Motor neuron (in vitro differentiated cells): ENCODE results near the gene PKD2L1. TPM values are rescaled to one million over a fixed set of nuclear protein-coding genes. Genes with fewer than 3 reads are reported as not detected.

Experiments used
- ATAC-seq, 8 experiments: fragments of 200-7000 bp; cut with Tn5 transposase; replicated peaks in 6 of 8; 2 replicates each; pipeline ENCODE4 v1.8.0; 2021; ENCODE audit warnings: mild to moderate bottlenecking in 8 of 8, moderate library complexity in 8 of 8
- H3K27ac ChIP-seq, 2 donors: fragments of 250-450 bp; sonication (Bioruptor Pico); 2 replicates each; pipeline ENCODE4 v1.9.0; 2021; ENCODE audit warnings: antibody characterized with exemption in 2 of 2, mild to moderate bottlenecking in 2 of 2, moderate library complexity in 1 of 2
- H3K4me1 ChIP-seq, 2 donors: fragments of 250-450 bp; sonication (Bioruptor Pico); replicated peaks in 1 of 2; 2 replicates each; pipeline ENCODE4 v1.6.1; 2021; ENCODE audit warnings: antibody characterized with exemption in 2 of 2, mild to moderate bottlenecking in 2 of 2, moderate library complexity in 1 of 2
- H3K4me3 ChIP-seq, 5 donors: fragments of 250-450 bp; sonication (Bioruptor Pico); 2 replicates each; pipeline ENCODE4 v1.9.0; 2021; ENCODE audit warnings: antibody characterized with exemption in 5 of 5, mild to moderate bottlenecking in 5 of 5, moderate library complexity in 4 of 5
- WGBS, 10 experiments: fragments of 450-650 bp; shearing (Covaris generic); methylation state at CpG; one replicate each; pipeline ENCODE4 v1.0.0; 2022; 5-methylcytosine and 5-hydroxymethylcytosine counted together
- in situ Hi-C, 9 experiments: fragments of 400-800 bp; cut with MboI; loops; one replicate each; pipeline ENCODE4 v1.15.0; 2021; ENCODE audit warnings: low sequenced_read_pairs in 9 of 9, low pct_unique_long_range_greater_than_20kb in 2 of 9; ENCODE audit not compliant: unreplicated experiment in 9 of 9
- total RNA-seq, 8 experiments: library from RNA; unstranded; fragments of 300-600 nt; gene quantifications; 2 replicates each; pipeline versions ENCODE4 v1.2.3 to v1.2.4, GENCODE V29; 2022

PKD2L1 gene
- total RNA-seq, 8 experiments from 2014 or later, result 0.24 to 0.36 (median 0.29) TPM; not detected in 3

DNA sequence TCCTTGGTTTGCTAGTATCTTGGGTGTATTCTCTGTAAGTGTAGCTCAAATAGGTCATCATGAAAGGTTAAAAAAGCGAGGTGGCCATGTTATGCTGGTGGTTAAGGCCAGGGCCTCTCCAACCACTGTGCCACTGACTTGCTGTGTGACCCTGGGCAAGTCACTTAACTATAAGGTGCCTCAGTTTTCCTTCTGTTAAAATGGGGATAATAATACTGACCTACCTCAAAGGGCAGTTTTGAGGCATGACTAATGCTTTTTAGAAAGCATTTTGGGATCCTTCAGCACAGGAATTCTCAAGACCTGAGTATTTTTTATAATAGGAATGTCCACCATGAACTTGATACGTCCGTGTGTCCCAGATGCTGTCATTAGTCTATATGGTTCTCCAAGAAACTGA lies 34.1 kb upstream of the PKD2L1 start:
- in situ Hi-C loops, result no loop called here
- 78 to 100% (median 96%) methylated on average over 1 to 3 of the region's 3 CpGs; no CpG with 5 or more reads in 6 of the 10 experiments for WGBS, 10 experiments

DNA sequence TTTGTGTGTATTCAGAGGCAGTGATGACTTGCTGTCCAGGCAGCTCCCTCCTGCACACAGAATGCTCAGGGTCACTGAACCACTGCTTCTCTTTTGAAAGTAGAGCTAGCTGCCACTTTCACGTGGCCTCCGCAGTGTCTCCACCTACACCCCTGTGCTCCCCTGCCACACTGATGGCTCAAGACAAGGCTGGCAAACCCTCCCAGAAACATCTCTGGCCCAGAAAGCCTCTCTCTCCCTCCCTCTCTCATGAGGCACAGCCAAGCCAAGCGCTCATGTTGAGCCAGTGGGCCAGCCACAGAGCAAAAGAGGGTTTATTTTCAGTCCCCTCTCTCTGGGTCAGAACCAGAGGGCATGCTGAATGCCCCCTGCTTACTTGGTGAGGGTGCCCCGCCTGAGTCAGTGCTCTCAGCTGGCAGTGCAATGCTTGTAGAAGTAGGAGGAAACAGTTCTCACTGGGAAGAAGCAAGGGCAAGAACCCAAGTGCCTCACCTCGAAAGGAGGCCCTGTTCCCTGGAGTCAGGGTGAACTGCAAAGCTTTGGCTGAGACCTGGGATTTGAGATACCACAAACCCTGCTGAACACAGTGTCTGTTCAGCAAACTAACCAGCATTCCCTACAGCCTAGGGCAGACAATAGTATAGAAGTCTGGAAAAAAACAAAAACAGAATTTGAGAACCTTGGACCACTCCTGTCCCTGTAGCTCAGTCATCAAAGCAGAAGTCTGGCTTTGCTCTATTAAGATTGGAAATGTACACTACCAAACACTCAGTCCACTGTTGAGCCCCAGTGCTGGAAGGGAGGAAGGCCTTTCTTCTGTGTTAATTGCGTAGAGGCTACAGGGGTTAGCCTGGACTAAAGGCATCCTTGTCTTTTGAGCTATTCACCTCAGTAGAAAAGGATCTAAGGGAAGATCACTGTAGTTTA lies 32.8 kb upstream of the PKD2L1 start:
- no peak overlapping the region for H3K27ac ChIP-seq
- ATAC-seq, result peak in 5 of 8 experiments; percentile 70 to 84 (median 77)

More for the DNA sequence above, 34.1 kb upstream of the PKD2L1 start:
- no peak for ATAC-seq
- Histone ChIP-seq H3K4me1 (no peaks in the 10 kb centered on the region), H3K27ac (no peak overlapping the region), H3K4me3 (no peak overlapping the region)

GRCh38 chr10:100360234-100360633 lies 30.2 kb upstream of the PKD2L1 start:
- no peak for ATAC-seq
- Histone ChIP-seq H3K4me1 (no peaks in the 10 kb centered on the region), H3K27ac (no peak overlapping the region), H3K4me3 (no peak overlapping the region)
- 60 to 100% (median 87%) methylated on average over 1 to 6 of the region's 6 CpGs; no CpG with 5 or more reads in 3 of the 10 experiments for WGBS, 10 experiments
- in situ Hi-C loops, result no loop called here

More for the DNA sequence above, 32.8 kb upstream of the PKD2L1 start:
- Histone ChIP-seq H3K4me3 (no peak overlapping the region), H3K4me1 (no peaks in the 10 kb centered on the region)
- WGBS, 10 experiments, result 75 to 100% (median 90%) methylated on average over 1 to 4 of the region's 6 CpGs; no CpG with 5 or more reads in 5 of the 10 experiments
- in situ Hi-C loops, result no loop called here

GRCh38 chr10:100359529-100360150 lies 29.6 kb upstream of the PKD2L1 start:
- ATAC-seq, result peak in 2 of 8 experiments; percentile 40 to 47

DNA sequence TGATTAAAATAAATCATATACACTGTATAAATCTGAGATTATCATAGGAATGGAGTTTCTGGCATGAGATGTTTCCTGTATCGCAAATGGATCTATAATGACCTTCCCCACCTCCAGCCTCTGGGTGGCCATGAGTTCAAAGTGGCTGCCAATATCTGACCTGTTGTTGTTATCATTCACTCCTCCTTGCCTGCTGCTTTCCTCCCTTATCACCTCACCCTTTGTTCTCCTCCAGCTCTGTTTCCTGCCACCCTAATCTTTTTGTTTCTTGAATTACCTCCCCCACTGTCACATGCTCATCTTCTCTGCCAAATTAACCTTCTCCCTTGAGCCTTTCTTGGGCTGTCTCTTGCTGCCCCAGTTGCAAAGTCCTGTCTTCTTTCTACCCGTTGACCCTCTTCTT lies 29.0 kb upstream of the PKD2L1 start:
- Histone ChIP-seq H3K27ac (no peak overlapping the region), H3K4me1 (no peaks in the 10 kb centered on the region), H3K4me3 (no peak overlapping the region)
- 44 to 100% (median 88%) methylated on average over 1 to 2 of the region's 2 CpGs; no CpG with 5 or more reads in 1 of the 10 experiments for WGBS, 10 experiments
- ATAC-seq, result no peak
- in situ Hi-C loops, result no loop called here

More at GRCh38 chr10:100359529-100360150, 29.6 kb upstream of the PKD2L1 start:
- no peak overlapping the region for H3K4me3 ChIP-seq
- no peak overlapping the region for H3K27ac ChIP-seq
- in situ Hi-C loops, result no loop called here
- H3K4me1 ChIP-seq, result no peaks in the 10 kb centered on the region
- WGBS, 10 experiments, result 28 to 100% (median 100%) methylated on average over 1 to 3 of the region's 3 CpGs; no CpG with 5 or more reads in 1 of the 10 experiments

- 81 to 100% (median 96%) methylated on average over 1 to 4 of the region's 4 CpGs for WGBS, 10 experiments
Observed at GRCh38 chr10:100357059-100357858, 27.2 kb upstream of the PKD2L1 start.

GRCh38 chr10:100356067-100357017 lies 26.3 kb upstream of the PKD2L1 start:
- no peak overlapping the region for H3K27ac ChIP-seq
- no peak for ATAC-seq
- no peak overlapping the region for H3K4me3 ChIP-seq
- in situ Hi-C loops, result no loop called here
- 76 to 100% (median 97%) methylated on average over 1 to 11 of the region's 14 CpGs for WGBS, 10 experiments
- peaks cover 2 to 6% of the 10 kb centered on the region in 2 donors for H3K4me1 ChIP-seq

More at GRCh38 chr10:100357059-100357858, 27.2 kb upstream of the PKD2L1 start:
- Histone ChIP-seq H3K4me3 (no peak overlapping the region), H3K4me1 (no peaks in the 10 kb centered on the region), H3K27ac (no peak overlapping the region)
- ATAC-seq, result peak in 2 of 8 experiments; percentile 21 to 36
- in situ Hi-C loops, result no loop called here

DNA sequence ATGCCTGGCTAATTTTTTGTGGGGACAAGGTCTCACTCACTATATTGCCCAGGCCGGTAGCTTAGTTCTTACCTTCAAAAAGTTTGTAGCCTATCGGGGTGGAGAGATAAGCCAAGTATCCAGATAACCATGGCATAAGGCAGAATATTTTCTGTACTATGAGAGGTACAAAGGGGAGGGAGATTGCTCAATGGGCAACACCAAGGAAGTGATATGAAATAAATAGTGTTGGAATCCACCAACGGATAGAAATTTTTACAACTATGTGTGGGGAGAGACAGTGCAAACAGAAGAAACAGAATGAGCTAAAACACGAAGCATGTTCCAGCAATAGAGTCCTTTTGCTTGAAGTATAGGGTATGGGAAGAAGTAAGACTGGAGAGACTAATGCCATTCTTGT lies 25.1 kb upstream of the PKD2L1 start:
- WGBS, 10 experiments, result 80 to 100% (median 96%) methylated on average over 2 to 4 of the region's 4 CpGs; no CpG with 5 or more reads in 3 of the 10 experiments
- Histone ChIP-seq H3K27ac (no peak overlapping the region), H3K4me3 (no peak overlapping the region), H3K4me1 (peaks cover 11 to 18% of the 10 kb centered on the region in 2 donors)
- ATAC-seq, result no peak
- in situ Hi-C loops, result no loop called here

DNA sequence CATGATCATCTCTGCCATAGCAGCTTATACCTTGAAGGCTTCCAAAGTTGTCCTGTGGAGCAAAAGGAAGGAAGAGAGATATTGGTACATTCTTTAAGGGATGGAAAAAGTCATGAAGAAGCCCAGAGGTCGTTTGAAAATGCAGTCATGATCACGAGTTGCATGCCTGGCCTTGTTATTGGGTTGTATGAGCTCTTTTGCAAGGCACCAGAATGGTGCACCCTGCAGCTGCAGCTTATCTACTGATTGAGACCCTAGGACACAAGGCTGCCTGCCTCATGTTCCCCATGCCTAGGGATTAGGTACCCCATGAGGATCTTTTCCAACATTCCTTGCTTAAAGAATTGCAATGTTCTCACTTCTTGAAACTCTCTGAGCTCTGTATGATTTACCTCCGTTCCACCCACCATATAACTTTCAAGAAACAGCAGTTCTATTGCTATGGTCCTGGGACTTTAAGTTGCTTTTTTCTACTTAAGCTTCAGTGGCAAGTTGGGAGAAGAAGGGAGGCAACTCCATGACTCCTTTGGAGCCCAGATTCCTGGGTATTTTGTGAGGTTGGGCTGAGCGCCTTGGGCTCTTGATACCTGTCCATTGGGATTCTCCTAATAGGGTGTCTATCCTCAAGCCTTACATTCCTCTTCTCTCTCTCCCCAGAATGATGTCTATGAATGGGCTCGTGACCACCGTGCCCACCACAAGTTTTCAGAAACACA lies 23.9 kb upstream of the PKD2L1 start:
- Histone ChIP-seq H3K4me3 (no peak overlapping the region), H3K27ac (no peak overlapping the region), H3K4me1 (peaks cover 23 to 27% of the 10 kb centered on the region in 2 donors)
- no peak for ATAC-seq
- 68 to 100% (median 94%) methylated on average over 1 to 6 of the region's 6 CpGs; no CpG with 5 or more reads in 2 of the 10 experiments for WGBS, 10 experiments
- in situ Hi-C loops, result no loop called here

GRCh38 chr10:100350914-100351485 lies 21.0 kb upstream of the PKD2L1 start:
- in situ Hi-C loops, result no loop called here
- no peak for ATAC-seq
- H3K27ac ChIP-seq, result no peak overlapping the region
- peak overlapping the region; percentile 7 to 87 (median 68) for H3K4me3 ChIP-seq
- peaks cover 27 to 30% of the 10 kb centered on the region in 2 donors for H3K4me1 ChIP-seq
- WGBS, 10 experiments, result 25 to 87% (median 58%) methylated on average over 2 to 4 of the region's 5 CpGs; no CpG with 5 or more reads in 3 of the 10 experiments

DNA sequence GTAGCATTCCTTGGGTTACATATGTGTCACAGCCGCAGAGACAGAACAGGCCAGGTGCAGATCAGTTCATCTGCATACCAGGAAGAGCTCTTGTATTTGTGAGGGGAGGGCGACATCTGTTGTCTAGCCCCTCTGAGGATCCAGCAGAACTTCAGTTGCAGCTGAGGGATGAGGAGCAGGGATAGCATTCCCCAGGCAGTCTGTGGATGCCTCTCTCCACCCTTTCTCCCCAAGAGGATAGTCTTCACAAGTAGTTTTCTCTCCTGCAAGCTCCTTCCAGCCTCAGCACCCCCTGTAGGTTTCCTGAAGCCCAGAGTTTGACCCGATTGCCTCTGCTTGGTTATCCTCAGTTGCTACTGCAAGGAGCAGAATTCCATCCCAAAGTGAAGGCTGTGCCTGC lies 19.6 kb upstream of the PKD2L1 start:
- H3K4me1 ChIP-seq, result peaks cover 35 to 40% of the 10 kb centered on the region in 2 donors
- WGBS, 10 experiments, result 11 to 86% (median 34%) methylated on average over 1 to 2 of the region's 3 CpGs; no CpG with 5 or more reads in 2 of the 10 experiments
- in situ Hi-C loops, result loop anchor here (10.0 to 25.0 kb wide), 3 partner anchors 85 to 163 kb away; partner anchors contain the start of gene SEC31B (in 2 of the 9)
- ATAC-seq, result no peak
- no peak overlapping the region for H3K27ac ChIP-seq
- peak overlapping the region; percentile 7 to 87 (median 68) for H3K4me3 ChIP-seq
